GM20000 (cell line): ENCODE data around the gene MYH7B.

Experiments used
- DNase-seq: peaks from one replicate; pipeline ENCODE4 v3.0.0; 2012; ENCODE audit warnings: low spot score
- CTCF ChIP-seq: IDR thresholded peaks from 2 replicates; pipeline ENCODE4 v1.5.1; 2012; ENCODE audit warnings: mild to moderate bottlenecking, control low read depth; ENCODE audit errors: extremely low read depth, missing control alignments

Gene MYH7B

GRCh38 chr20:34983089-34983820 is 27.6 kb downstream of the MYH7B start:
- no peak for DNase-seq
- TF ChIP-seq CTCF = no peak

GRCh38 chr20:34983995-34984735 is 28.5 kb downstream of the MYH7B start:
- TF ChIP-seq CTCF = no peak
- no peak for DNase-seq

- no peak for TF ChIP-seq CTCF
- no peak for DNase-seq
Measured at GRCh38 chr20:34984756-34985261, 29.1 kb downstream of the MYH7B start.

- no peak for TF ChIP-seq CTCF
- no peak for DNase-seq
Measured at GRCh38 chr20:34985461-34986310, 30.0 kb downstream of the MYH7B start.

- no peak for DNase-seq
- no peak for TF ChIP-seq CTCF
Measured at GRCh38 chr20:34986311-34987287, 30.9 kb downstream of the MYH7B start.

- DNase-seq = no peak
- TF ChIP-seq CTCF = no peak
Measured at GRCh38 chr20:34987288-34988190, 31.9 kb downstream of the MYH7B start.
